ENCODE data around the gene MOB3C.
A peak's percentile ranks its signal among the peaks of the same experiment; 100 is the strongest.

- no peak for TF ChIP-seq CTCF (IDR thresholded peaks at IDR 0.05)
- peak in 1 of 3 donors; percentile 22 for TF ChIP-seq POLR2A (IDR thresholded peaks at IDR 0.05)
Measured at GRCh38 chr1:46611691-46612221, 4.9 kb downstream of the MOB3C start.
